PC-9 (cell line): ENCODE results near the gene GTF2H2. TPM values are rescaled to one million over a fixed set of nuclear protein-coding genes. Genes with fewer than 3 reads are reported as not detected.
"Not testable (repeated sequence)": the region's sequence is repeated elsewhere in the genome, so short reads cannot be mapped to it uniquely, and the experiment has no call there.

Experiments
- BruUV-seq: library from RNA; stranded (reverse); fragments of 400-500 nt; replicated peaks from 2 replicates; lab custom pipeline; 2021; lab: Mats Ljungman, UMichigan
- CTCF ChIA-PET: fragments of 300-600 bp; sonication (Branson Sonifier 250); formaldehyde crosslinking; loops from one replicate; lab custom pipeline; 2022; ENCODE audit warnings: antibody characterized with exemption; lab: Charles Lee
- POLR2A ChIA-PET: fragments of 300-600 bp; sonication (Branson Sonifier 250); formaldehyde crosslinking; loops from one replicate; lab custom pipeline; 2022; ENCODE audit warnings: antibody characterized with exemption; ENCODE audit not compliant: unreplicated experiment; lab: Charles Lee
- DNase-seq, 2 experiments: peaks; one replicate each; pipeline versions ENCODE4 v3.0.0 to v3.0.0-alpha.2; 2015 to 2022; ENCODE audit warnings: mixed read lengths in 1 of 2
- H2AFZ ChIP-seq: fragments of 200-600 bp; sonication (generic); 2 replicates; pipeline ENCODE4 v1.8.1; 2017; ENCODE audit warnings: antibody characterized with exemption
- H3F3A ChIP-seq: fragments of 200-600 bp; sonication (generic); 2 replicates; pipeline ENCODE4 v1.8.1; 2017; ENCODE audit warnings: antibody characterized with exemption, mild to moderate bottlenecking, low read depth; ENCODE audit not compliant: insufficient read depth
- H3K27ac ChIP-seq: fragments of 200-600 bp; sonication (generic); 2 replicates; pipeline ENCODE4 v1.6.1; 2016; ENCODE audit warnings: mixed run types
- H3K27me3 ChIP-seq: fragments of 200-600 bp; sonication (generic); 2 replicates; pipeline ENCODE4 v1.6.1; 2016; ENCODE audit warnings: low read depth, mixed run types; ENCODE audit not compliant: insufficient read depth
- H3K36me3 ChIP-seq: fragments of 200-600 bp; sonication (generic); 2 replicates; pipeline ENCODE4 v1.6.1; 2016; ENCODE audit warnings: low read depth, mixed run types
- H3K4me1 ChIP-seq: fragments of 200-600 bp; sonication (generic); replicated peaks from 2 replicates; pipeline ENCODE4 v1.6.1; 2016; ENCODE audit warnings: mixed run types; ENCODE audit not compliant: insufficient read depth
- H3K4me2 ChIP-seq: fragments of 200-600 bp; sonication (generic); 2 replicates; pipeline ENCODE4 v1.6.1; 2017; ENCODE audit warnings: mixed run types
- H3K4me3 ChIP-seq: fragments of 200-600 bp; sonication (generic); 2 replicates; pipeline ENCODE4 v1.6.1; 2016; ENCODE audit warnings: mixed run types
- H3K79me2 ChIP-seq: fragments of 200-600 bp; sonication (generic); 2 replicates; pipeline ENCODE4 v1.6.1; 2017; ENCODE audit warnings: low read depth, mixed run types
- H3K9me2 ChIP-seq: fragments of 200-600 bp; sonication (generic); 2 replicates; pipeline ENCODE4 v1.8.1; 2017; ENCODE audit warnings: mild to moderate bottlenecking; ENCODE audit not compliant: insufficient read depth
- H3K9me3 ChIP-seq: fragments of 200-600 bp; sonication (generic); 2 replicates; pipeline ENCODE4 v1.8.1; 2016; ENCODE audit warnings: low read depth; ENCODE audit not compliant: insufficient read depth
- H4K20me1 ChIP-seq: fragments of 200-600 bp; sonication (generic); 2 replicates; pipeline ENCODE4 v1.8.1; 2017; ENCODE audit not compliant: insufficient read depth
- intact Hi-C: fragments of 100-400 bp; cut with micrococcal nuclease; formaldehyde crosslinking; loops from one replicate; pipeline ENCODE4 v1.10.0; 2022; ENCODE audit not compliant: unreplicated experiment
- total RNA-seq: library from RNA; stranded (reverse); gene quantifications from 2 replicates; pipeline ENCODE4 v1.2.3, GENCODE V29; 2021

Gene GTF2H2
- total RNA-seq, 1 experiment from 2014 or later, result 18.8 TPM

GRCh38 chr5:71044128-71044527, 23.3 kb downstream of the GTF2H2 start:
- H2AFZ ChIP-seq, DNase-seq, H3K4me2 ChIP-seq, POLR2A ChIA-PET, H3K4me3 ChIP-seq, intact Hi-C loops, H3K9me3 ChIP-seq, CTCF ChIA-PET, H3F3A ChIP-seq, H3K27ac ChIP-seq, H3K9me2 ChIP-seq, H3K27me3 ChIP-seq, H3K79me2 ChIP-seq, H3K36me3 ChIP-seq, BruUV-seq, H4K20me1 ChIP-seq, H3K4me1 ChIP-seq: not testable (repeated sequence)

- BruUV-seq, DNase-seq, H3K27ac ChIP-seq, H3K36me3 ChIP-seq, H3F3A ChIP-seq, H3K9me3 ChIP-seq, H3K4me1 ChIP-seq, H2AFZ ChIP-seq, H3K79me2 ChIP-seq, POLR2A ChIA-PET, H3K4me3 ChIP-seq, H3K4me2 ChIP-seq, intact Hi-C loops, H4K20me1 ChIP-seq, H3K9me2 ChIP-seq, H3K27me3 ChIP-seq, CTCF ChIA-PET: not testable (repeated sequence)
These were observed 36.3 kb downstream of the GTF2H2 start for GRCh38 chr5:71031046-71031776.

- H3K4me1 ChIP-seq, intact Hi-C loops, POLR2A ChIA-PET, H3K36me3 ChIP-seq, BruUV-seq, H3K79me2 ChIP-seq, H3K9me3 ChIP-seq, H4K20me1 ChIP-seq, H3K27me3 ChIP-seq, H3F3A ChIP-seq, CTCF ChIA-PET, H3K27ac ChIP-seq, H3K9me2 ChIP-seq, H2AFZ ChIP-seq, DNase-seq, H3K4me2 ChIP-seq, H3K4me3 ChIP-seq: not testable (repeated sequence)
These were observed 42.1 kb downstream of the GTF2H2 start, which contains the start of gene NAIP for GRCh38 chr5:71025289-71025953. NAIP (minus strand) TSS chr5:71025339; CDS start chr5:71012915, 12,424 bp downstream.

GRCh38 chr5:71020643-71021042, 46.8 kb downstream of the GTF2H2 start:
- H3F3A ChIP-seq, H3K4me3 ChIP-seq, intact Hi-C loops, H4K20me1 ChIP-seq, H3K27me3 ChIP-seq, H3K9me3 ChIP-seq, BruUV-seq, H3K9me2 ChIP-seq, H3K4me1 ChIP-seq, DNase-seq, POLR2A ChIA-PET, H3K27ac ChIP-seq, CTCF ChIA-PET, H3K36me3 ChIP-seq, H3K4me2 ChIP-seq, H3K79me2 ChIP-seq, H2AFZ ChIP-seq: not testable (repeated sequence)

- DNase-seq, H3K4me3 ChIP-seq, H3K36me3 ChIP-seq, H3F3A ChIP-seq, H3K4me1 ChIP-seq, H2AFZ ChIP-seq, H3K9me3 ChIP-seq, H3K27ac ChIP-seq, H4K20me1 ChIP-seq, intact Hi-C loops, BruUV-seq, POLR2A ChIA-PET, CTCF ChIA-PET, H3K27me3 ChIP-seq, H3K79me2 ChIP-seq, H3K9me2 ChIP-seq, H3K4me2 ChIP-seq: not testable (repeated sequence)
These were observed 49.0 kb downstream of the GTF2H2 start for GRCh38 chr5:71018376-71019005.
